Fibroblast of villous mesenchyme (primary cell): ENCODE data around the gene CPNE4. TPM values are rescaled to one million over a fixed set of nuclear protein-coding genes. Genes with fewer than 3 reads are reported as not detected.
A peak's percentile ranks its signal among the peaks of the same experiment; 100 is the strongest.

ENCODE experiments used
- DNase-seq: peaks from one replicate; pipeline ENCODE4 v3.0.0-alpha.2; 2010; ENCODE audit warnings: low read depth
- H3K4me3 ChIP-seq: 2 replicates; pipeline ENCODE4 v1.5.1; 2011; ENCODE audit warnings: low read depth, mild to moderate bottlenecking, low read length
- total RNA-seq: library from RNA; depleted of rRNA; stranded (reverse); fragments of >200 nt; gene quantifications from 2 replicates; pipeline ENCODE4 v1.2.3, GENCODE V29; 2012
- TF ChIP-seq, protein P1 (sequence below): IDR thresholded peaks from 2 replicates; pipeline ENCODE4 v1.5.1; 2012; ENCODE audit warnings: low read depth, mild to moderate bottlenecking, low read length; ENCODE audit not compliant: insufficient read depth

CPNE4 gene
- total RNA-seq, 1 donor: not detected

DNA sequence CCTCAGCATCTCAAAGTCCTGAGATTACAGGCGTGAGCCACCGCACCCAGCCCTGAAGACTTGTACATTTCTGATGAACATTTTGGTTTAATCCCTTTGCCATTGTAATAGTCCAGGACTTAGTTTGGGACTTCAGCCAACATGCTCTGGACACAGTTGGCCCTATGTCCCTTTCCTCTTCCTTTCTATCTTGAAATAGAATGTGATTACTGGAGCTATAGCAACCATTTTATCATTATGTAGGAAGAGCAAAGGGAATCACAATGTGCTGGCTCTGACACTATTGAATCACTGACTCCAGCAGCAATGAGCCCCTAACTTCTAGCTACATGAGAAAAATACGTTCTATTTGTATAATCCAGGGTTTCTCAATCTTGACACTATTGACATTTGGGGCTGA lies 497.3 kb downstream of the CPNE4 start:
- no peak overlapping the region for H3K4me3 ChIP-seq
- TF ChIP-seq, protein P1, sequence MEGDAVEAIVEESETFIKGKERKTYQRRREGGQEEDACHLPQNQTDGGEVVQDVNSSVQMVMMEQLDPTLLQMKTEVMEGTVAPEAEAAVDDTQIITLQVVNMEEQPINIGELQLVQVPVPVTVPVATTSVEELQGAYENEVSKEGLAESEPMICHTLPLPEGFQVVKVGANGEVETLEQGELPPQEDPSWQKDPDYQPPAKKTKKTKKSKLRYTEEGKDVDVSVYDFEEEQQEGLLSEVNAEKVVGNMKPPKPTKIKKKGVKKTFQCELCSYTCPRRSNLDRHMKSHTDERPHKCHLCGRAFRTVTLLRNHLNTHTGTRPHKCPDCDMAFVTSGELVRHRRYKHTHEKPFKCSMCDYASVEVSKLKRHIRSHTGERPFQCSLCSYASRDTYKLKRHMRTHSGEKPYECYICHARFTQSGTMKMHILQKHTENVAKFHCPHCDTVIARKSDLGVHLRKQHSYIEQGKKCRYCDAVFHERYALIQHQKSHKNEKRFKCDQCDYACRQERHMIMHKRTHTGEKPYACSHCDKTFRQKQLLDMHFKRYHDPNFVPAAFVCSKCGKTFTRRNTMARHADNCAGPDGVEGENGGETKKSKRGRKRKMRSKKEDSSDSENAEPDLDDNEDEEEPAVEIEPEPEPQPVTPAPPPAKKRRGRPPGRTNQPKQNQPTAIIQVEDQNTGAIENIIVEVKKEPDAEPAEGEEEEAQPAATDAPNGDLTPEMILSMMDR: no peak
- no peak for DNase-seq

DNA sequence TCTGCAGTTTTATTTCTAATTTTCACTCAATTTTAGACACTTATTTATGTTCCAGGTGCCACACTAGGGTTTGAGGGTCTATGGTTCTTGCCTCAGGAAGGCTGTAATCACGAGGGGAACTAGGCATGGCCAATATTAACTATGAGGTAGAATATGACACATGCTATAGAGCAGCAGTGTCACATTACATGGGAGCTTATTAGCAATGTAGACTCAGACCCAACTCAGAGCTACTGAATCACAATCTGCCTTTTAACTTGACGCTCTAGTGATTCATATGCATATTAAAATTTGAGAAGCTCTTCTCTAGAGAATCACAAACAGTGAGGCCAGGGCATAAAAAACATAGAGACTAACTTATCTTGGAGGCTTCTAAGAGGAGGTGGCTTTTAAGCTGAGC lies 499.2 kb downstream of the CPNE4 start:
- TF ChIP-seq, protein P1: no peak
- H3K4me3 ChIP-seq: no peak overlapping the region
- no peak for DNase-seq

DNA sequence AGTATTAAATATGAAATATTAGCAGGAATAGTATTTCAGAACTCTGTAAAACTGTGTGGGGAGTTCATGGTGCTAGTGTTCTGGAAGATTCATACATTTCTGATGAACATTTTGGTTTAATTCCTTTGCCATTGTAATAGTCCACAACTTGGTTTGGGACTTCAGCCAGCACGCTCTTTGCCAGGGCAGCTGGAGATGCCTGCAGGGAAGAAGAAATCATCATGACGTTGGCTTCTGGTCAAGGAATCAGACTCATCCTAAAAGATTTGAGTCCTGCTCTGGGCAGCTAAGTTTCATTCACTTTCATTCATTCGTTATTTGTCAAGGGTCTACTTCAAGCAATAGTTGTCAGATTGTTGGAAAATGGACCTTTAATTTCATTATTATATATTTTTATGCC lies 499.7 kb downstream of the CPNE4 start:
- TF ChIP-seq, protein P1: no peak
- H3K4me3 ChIP-seq: no peak overlapping the region
- DNase-seq: no peak

DNA sequence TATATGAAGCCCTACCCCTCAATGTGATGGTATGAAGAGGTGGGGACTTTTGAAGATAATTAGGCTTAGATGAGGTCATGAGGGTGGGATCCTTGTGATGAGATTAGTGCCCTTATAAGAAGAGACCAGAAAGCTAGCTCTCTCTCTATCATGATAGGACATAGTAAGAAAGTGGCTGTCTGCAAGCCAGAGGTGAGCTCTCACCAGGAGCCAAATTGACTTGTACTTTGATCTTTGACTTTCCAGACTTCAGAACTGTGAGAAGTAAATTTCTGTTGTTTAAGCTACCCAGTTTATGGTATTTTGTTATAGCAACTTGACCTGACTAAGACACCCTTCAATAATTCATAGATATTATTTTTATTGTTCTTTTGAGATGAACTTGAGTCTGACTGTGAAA lies 502.2 kb downstream of the CPNE4 start:
- DNase-seq: no peak
- H3K4me3 ChIP-seq: no peak overlapping the region
- TF ChIP-seq, protein P1: no peak

DNA sequence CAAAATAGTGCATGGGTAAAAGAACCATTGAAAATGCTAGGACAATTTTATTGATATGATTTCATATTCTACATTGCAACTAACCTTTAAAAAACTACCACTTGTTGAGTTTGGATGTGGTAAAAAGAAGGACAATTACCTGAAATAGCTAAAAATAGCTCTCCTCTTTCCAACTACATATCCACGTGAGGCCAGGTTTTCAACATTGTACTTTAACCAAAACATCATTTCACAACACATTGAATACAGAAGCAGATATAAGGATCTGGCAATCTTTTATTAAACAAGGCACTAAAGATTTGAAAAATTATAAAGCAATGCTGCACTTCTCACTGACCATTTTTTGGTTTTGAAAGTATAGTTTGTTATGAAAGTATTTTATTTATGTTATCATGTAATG lies 504.0 kb downstream of the CPNE4 start:
- TF ChIP-seq, protein P1: no peak
- no peak for DNase-seq
- no peak overlapping the region for H3K4me3 ChIP-seq

DNA sequence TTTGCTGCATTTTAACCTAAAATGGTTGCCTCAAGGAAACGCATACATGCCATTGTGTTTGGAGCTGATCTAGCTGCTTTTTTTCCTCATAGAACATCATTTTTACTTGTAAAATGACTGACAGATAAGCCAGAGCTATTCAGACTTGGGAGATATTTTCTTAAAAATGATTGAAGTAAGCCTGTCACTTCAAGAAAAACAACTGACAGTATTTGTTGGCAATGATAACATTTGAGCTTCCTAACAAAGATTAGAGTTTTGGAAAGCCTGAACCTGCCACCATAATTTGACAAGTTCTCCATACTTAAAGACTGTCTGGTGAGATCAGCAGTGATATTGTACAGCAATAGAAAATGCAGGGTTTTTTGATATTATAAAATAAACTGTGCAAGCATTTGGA lies 504.4 kb downstream of the CPNE4 start:
- TF ChIP-seq, protein P1: no peak
- DNase-seq: no peak
- no peak overlapping the region for H3K4me3 ChIP-seq

DNA sequence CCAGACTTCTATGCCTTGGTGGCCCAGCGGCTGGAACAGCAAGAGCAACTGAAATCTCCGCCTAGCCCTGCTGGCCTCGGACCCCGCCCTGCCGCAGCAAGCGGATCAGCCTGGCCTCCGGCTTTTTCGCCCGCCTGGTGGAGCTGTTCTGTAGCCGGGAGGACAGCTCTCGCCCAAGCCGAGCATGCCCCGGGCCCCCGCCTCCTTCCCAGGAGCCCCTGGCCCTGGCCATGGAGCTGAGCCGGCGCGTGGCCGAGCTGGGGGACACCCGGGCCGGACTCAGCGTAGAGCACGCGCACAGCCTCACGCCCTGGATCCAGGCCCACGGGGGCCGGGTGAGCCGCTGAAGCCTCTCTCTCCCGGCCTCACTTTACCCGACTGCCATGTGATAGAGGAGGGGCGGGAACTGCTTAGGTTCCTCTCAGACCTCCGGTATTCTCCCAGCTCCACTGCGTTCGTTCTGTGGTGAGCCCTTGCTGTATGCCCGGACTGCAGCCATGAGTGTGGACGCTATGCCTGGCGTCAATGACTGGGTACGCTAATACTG lies 507.9 kb downstream of the CPNE4 start:
- H3K4me3 ChIP-seq: peak overlapping the region; percentile 54
- TF ChIP-seq, protein P1: peak; percentile 65
- DNase-seq: peak; percentile 52
